ENCODE results near the gene ERICH2.
"Not testable (repeated sequence)": the region's sequence is repeated elsewhere in the genome, so short reads cannot be mapped to it uniquely, and the experiment has no call there.

ERICH2 gene

GRCh38 chr2:170770008-170770605, at the start of gene ERICH2:
TSS of gene ERICH2 (plus strand) at chr2:170770378. CDS start at chr2:170770682, 304 bp downstream.
- peak; percentile 6 to 14 for DNase-seq (ENCODE audit: low read depth in 2 of 2)

- no peak for DNase-seq (ENCODE audit: low read depth in 2 of 2)
Observed at GRCh38 chr2:170721678-170722077, 48.5 kb upstream of the ERICH2 start.

- DNase-seq (ENCODE audit: low read depth in 2 of 2): no peak
Observed at GRCh38 chr2:170722301-170722700, 47.9 kb upstream of the ERICH2 start.

- DNase-seq (ENCODE audit: low read depth in 2 of 2): no peak
Observed at GRCh38 chr2:170723446-170723958, 46.7 kb upstream of the ERICH2 start.

GRCh38 chr2:170733798-170734600, 36.2 kb upstream of the ERICH2 start:
- DNase-seq (ENCODE audit: low read depth in 2 of 2): no peak

GRCh38 chr2:170734601-170735000, 35.6 kb upstream of the ERICH2 start:
- DNase-seq (ENCODE audit: low read depth in 2 of 2): not testable (repeated sequence)

GRCh38 chr2:170736628-170737027, 33.5 kb upstream of the ERICH2 start:
- no peak for DNase-seq (ENCODE audit: low read depth in 2 of 2)

- DNase-seq (ENCODE audit: low read depth in 2 of 2): no peak
Observed at GRCh38 chr2:170737406-170737805, 32.8 kb upstream of the ERICH2 start.

- DNase-seq (ENCODE audit: low read depth in 2 of 2): no peak
Observed at GRCh38 chr2:170737821-170738220, 32.4 kb upstream of the ERICH2 start.

GRCh38 chr2:170739048-170739447, 31.1 kb upstream of the ERICH2 start:
- no peak for DNase-seq (ENCODE audit: low read depth in 2 of 2)

GRCh38 chr2:170739507-170740046, 30.6 kb upstream of the ERICH2 start:
- DNase-seq (ENCODE audit: low read depth in 2 of 2): no peak

GRCh38 chr2:170740660-170741059, 29.5 kb upstream of the ERICH2 start:
- no peak for DNase-seq (ENCODE audit: low read depth in 2 of 2)

GRCh38 chr2:170742000-170742399, 28.2 kb upstream of the ERICH2 start:
- DNase-seq (ENCODE audit: low read depth in 2 of 2): no peak

- DNase-seq (ENCODE audit: low read depth in 2 of 2): no peak
Observed at GRCh38 chr2:170742896-170743529, 27.2 kb upstream of the ERICH2 start.

GRCh38 chr2:170743530-170744239, 26.5 kb upstream of the ERICH2 start:
- DNase-seq (ENCODE audit: low read depth in 2 of 2): no peak

GRCh38 chr2:170744248-170745002, 25.8 kb upstream of the ERICH2 start:
- no peak for DNase-seq (ENCODE audit: low read depth in 2 of 2)

- no peak for DNase-seq (ENCODE audit: low read depth in 2 of 2)
Observed at GRCh38 chr2:170745305-170745704, 24.9 kb upstream of the ERICH2 start.

GRCh38 chr2:170747921-170748320, 22.3 kb upstream of the ERICH2 start:
- DNase-seq (ENCODE audit: low read depth in 2 of 2): no peak

GRCh38 chr2:170751555-170751954, 18.6 kb upstream of the ERICH2 start:
- not testable (repeated sequence) for DNase-seq (ENCODE audit: low read depth in 2 of 2)

GRCh38 chr2:170761572-170761971, 8.6 kb upstream of the ERICH2 start:
- DNase-seq (ENCODE audit: low read depth in 2 of 2): no peak

GRCh38 chr2:170762760-170763159, 7.4 kb upstream of the ERICH2 start:
- DNase-seq (ENCODE audit: low read depth in 2 of 2): no peak
